DND-41 (cell line): Measurements from ENCODE around the gene OSBPL10.

Source experiments
- ATAC-seq: fragments of 200-7000 bp; cut with Tn5 transposase; 3 replicates; pipeline ENCODE4 v1.9.1; 2021; ENCODE audit warnings: low read depth; ENCODE audit not compliant: insufficient read depth
- DNase-seq: peaks from one replicate; pipeline ENCODE4 v3.0.0-alpha.2; 2020
- H2AFZ ChIP-seq: 2 replicates; pipeline ENCODE4 v1.6.0; 2012; ENCODE audit warnings: low read depth, low read length
- H3K27ac ChIP-seq: 2 replicates; pipeline ENCODE4 v1.5.1; 2012; ENCODE audit warnings: low read length, inconsistent platforms
- H3K27me3 ChIP-seq: fragments of 200-600 bp; sonication (generic); 2 replicates; pipeline ENCODE4 v1.6.0; 2012; ENCODE audit warnings: low read length, mild to moderate bottlenecking, inconsistent platforms; ENCODE audit not compliant: insufficient read depth, poor library complexity
- H3K36me3 ChIP-seq: 2 replicates; pipeline ENCODE4 v1.5.1; 2012; ENCODE audit warnings: low read length, inconsistent platforms; ENCODE audit not compliant: insufficient read depth
- H3K4me1 ChIP-seq: 2 replicates; pipeline ENCODE4 v1.5.1; 2012; ENCODE audit warnings: mild to moderate bottlenecking, low read length; ENCODE audit not compliant: insufficient read depth
- H3K4me2 ChIP-seq: 2 replicates; pipeline ENCODE4 v1.6.0; 2012; ENCODE audit warnings: mild to moderate bottlenecking, moderate library complexity, low read length, inconsistent platforms; ENCODE audit not compliant: insufficient read depth
- H3K4me3 ChIP-seq, 2 experiments: fragments of 200-600 bp in 1 of 2; shearing (Covaris generic) in 1 of 2; 2 replicates each; pipeline ENCODE4 v1.5.1; 2012 to 2016; ENCODE audit warnings: inconsistent platforms in 2 of 2, low read length in 2 of 2, mild to moderate bottlenecking in 2 of 2, low read depth in 1 of 2, moderate library complexity in 1 of 2
- H3K79me2 ChIP-seq: 2 replicates; pipeline ENCODE4 v1.6.0; 2012; ENCODE audit warnings: low read length, inconsistent platforms; ENCODE audit not compliant: insufficient read depth
- H3K9ac ChIP-seq: 2 replicates; pipeline ENCODE4 v1.6.0; 2012; ENCODE audit warnings: low read depth, mild to moderate bottlenecking, inconsistent platforms, low read length, moderate library complexity
- H3K9me3 ChIP-seq: 2 replicates; pipeline ENCODE4 v1.5.1; 2012; ENCODE audit warnings: low read length, moderate library complexity, mild to moderate bottlenecking, inconsistent platforms; ENCODE audit not compliant: insufficient read depth, severe bottlenecking
- H4K20me1 ChIP-seq: 2 replicates; pipeline ENCODE4 v1.6.0; 2012; ENCODE audit warnings: low read length; ENCODE audit not compliant: insufficient read depth
- EZH2 ChIP-seq: IDR thresholded peaks from 3 replicates; pipeline ENCODE4 v1.6.1; 2012; ENCODE audit warnings: borderline replicate concordance, low read depth, mild to moderate bottlenecking, moderate library complexity, low read length, inconsistent platforms; ENCODE audit not compliant: severe bottlenecking
- TF ChIP-seq, protein P1 (sequence below): IDR thresholded peaks from 2 replicates; pipeline ENCODE4 v1.5.1; 2012; ENCODE audit warnings: borderline replicate concordance, low read length, moderate library complexity, mild to moderate bottlenecking; ENCODE audit not compliant: poor library complexity, severe bottlenecking; ENCODE audit errors: extremely low read depth

Gene OSBPL10

GRCh38 chr3:31701286-31701685 lies 279.8 kb downstream of the OSBPL10 start:
- Histone ChIP-seq H3K4me1 (no peaks in the 10 kb centered on the region), H3K9me3 (no peaks in the 10 kb centered on the region), H3K36me3 (no peaks in the 10 kb centered on the region), H3K9ac (no peak overlapping the region), H3K79me2 (no peaks in the 10 kb centered on the region), H3K27ac (no peak overlapping the region), H4K20me1 (no peaks in the 10 kb centered on the region), H3K27me3 (no peaks in the 10 kb centered on the region), H2AFZ (no peak overlapping the region), H3K4me2 (no peak overlapping the region), H3K4me3 (no peak overlapping the region)
- DNase-seq (no peak), ATAC-seq (no peak)
- no peak for TF ChIP-seq EZH2
- TF ChIP-seq, protein P1, sequence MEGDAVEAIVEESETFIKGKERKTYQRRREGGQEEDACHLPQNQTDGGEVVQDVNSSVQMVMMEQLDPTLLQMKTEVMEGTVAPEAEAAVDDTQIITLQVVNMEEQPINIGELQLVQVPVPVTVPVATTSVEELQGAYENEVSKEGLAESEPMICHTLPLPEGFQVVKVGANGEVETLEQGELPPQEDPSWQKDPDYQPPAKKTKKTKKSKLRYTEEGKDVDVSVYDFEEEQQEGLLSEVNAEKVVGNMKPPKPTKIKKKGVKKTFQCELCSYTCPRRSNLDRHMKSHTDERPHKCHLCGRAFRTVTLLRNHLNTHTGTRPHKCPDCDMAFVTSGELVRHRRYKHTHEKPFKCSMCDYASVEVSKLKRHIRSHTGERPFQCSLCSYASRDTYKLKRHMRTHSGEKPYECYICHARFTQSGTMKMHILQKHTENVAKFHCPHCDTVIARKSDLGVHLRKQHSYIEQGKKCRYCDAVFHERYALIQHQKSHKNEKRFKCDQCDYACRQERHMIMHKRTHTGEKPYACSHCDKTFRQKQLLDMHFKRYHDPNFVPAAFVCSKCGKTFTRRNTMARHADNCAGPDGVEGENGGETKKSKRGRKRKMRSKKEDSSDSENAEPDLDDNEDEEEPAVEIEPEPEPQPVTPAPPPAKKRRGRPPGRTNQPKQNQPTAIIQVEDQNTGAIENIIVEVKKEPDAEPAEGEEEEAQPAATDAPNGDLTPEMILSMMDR, result no peak

DNA sequence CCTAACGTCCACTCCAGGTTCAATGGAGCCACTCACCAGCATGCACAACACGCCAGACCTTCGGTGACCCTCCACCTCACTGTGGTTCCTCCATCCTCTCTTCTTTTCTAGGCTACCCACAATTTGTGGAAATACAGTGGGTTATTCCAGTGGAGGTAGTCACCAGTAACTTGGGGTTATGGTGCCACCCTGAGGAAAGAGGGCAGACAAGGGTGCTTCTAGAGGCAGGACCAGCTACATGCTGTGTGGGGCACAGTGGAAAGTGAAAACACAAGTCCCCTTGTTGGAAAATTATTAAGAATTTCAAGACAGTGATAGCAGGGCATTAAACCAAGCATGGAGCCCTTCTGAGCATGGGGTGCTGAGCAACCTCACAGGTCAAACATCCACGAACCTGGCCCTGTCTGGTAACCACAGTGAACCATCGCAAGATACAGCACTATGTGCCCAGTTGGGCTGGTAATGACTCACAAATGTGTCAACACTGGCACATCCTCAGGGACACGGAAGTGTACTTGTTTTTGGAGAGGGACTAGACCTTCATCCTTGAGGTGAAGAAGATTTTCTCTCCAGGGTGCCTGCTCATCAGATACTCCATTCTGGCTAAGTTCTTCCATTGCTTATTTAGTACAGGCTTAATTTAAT lies 281.6 kb downstream of the OSBPL10 start:
- Histone ChIP-seq H3K27me3 (no peaks in the 10 kb centered on the region), H4K20me1 (no peaks in the 10 kb centered on the region), H3K36me3 (no peaks in the 10 kb centered on the region), H3K9ac (no peak overlapping the region), H3K4me2 (no peak overlapping the region), H3K4me1 (no peaks in the 10 kb centered on the region), H3K9me3 (no peaks in the 10 kb centered on the region), H3K27ac (no peak overlapping the region), H2AFZ (no peak overlapping the region), H3K4me3 (no peak overlapping the region), H3K79me2 (no peaks in the 10 kb centered on the region)
- ATAC-seq (peak; percentile 44; the same call in 2 of the 3 replicates), DNase-seq (peak; percentile 20)
- no peak for TF ChIP-seq EZH2
- TF ChIP-seq, protein P1, result peak; percentile 52

DNA sequence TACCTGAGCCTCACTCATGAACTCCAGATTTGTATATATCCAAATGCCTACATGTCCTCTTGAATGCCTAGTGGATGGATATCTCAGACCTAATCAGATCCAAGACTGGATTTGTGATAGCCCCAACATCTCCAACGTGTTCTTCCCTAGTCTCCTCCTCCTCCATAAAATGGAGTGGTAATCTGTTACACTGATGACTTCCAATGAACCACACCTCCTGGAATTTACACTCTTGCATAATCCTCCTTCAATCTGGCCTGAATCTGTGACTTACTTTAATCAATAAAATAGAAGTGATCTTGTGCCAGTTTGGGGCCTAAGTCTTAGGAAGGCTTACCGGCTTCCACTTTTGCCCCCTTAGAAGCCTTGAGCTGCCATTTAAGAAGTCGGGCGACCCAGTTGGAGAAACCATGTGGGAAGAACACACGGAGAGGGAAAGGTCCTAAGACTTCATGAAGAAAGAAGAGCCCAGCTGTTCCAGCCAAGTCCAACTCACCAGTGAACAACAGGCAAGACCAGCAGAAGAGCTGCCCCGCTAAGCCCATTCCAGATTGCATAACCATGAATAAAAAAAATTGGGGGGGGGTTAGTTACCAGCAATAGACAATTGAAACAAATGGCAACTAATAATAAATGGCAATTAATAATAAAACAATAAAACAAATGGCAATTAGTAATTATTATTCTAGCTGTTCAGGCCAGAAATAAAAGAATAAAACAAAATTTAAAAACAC lies 284.1 kb downstream of the OSBPL10 start:
- no peak for ATAC-seq

More for the DNA sequence above, 284.1 kb downstream of the OSBPL10 start:
- H3K4me1 ChIP-seq, result no peaks in the 10 kb centered on the region
- no peak overlapping the region for H3K27ac ChIP-seq
- H3K4me2 ChIP-seq, result no peak overlapping the region
- no peaks in the 10 kb centered on the region for H3K36me3 ChIP-seq
- H3K9me3 ChIP-seq, result no peaks in the 10 kb centered on the region
- no peak overlapping the region for H2AFZ ChIP-seq
- H3K27me3 ChIP-seq, result no peaks in the 10 kb centered on the region
- H3K4me3 ChIP-seq, result no peak overlapping the region
- no peaks in the 10 kb centered on the region for H4K20me1 ChIP-seq
- no peaks in the 10 kb centered on the region for H3K79me2 ChIP-seq
- no peak overlapping the region for H3K9ac ChIP-seq
- TF ChIP-seq, protein P1, result no peak
- TF ChIP-seq EZH2, result no peak
- no peak for DNase-seq
